ENCODE results near the gene SYT17. TPM values are rescaled to one million over a fixed set of nuclear protein-coding genes. Genes with fewer than 3 reads are reported as not detected.

The SYT17 gene
- total RNA-seq, 2 donors from 2014 or later, result 0.22 to 1.8 TPM

GRCh38 chr16:19305443-19305842 is 137.4 kb downstream of the SYT17 start:
- DNase-seq (ENCODE audit: low spot score), result no peak
- Histone ChIP-seq H3K36me3 (no peaks in the 10 kb centered on the region), H3K9me3 (no peaks in the 10 kb centered on the region), H3K27me3 (no peaks in the 10 kb centered on the region), H3K27ac (no peak overlapping the region), H3K4me3 (no peak overlapping the region), H3K4me1 (no peaks in the 10 kb centered on the region)
- TF ChIP-seq, protein P1, sequence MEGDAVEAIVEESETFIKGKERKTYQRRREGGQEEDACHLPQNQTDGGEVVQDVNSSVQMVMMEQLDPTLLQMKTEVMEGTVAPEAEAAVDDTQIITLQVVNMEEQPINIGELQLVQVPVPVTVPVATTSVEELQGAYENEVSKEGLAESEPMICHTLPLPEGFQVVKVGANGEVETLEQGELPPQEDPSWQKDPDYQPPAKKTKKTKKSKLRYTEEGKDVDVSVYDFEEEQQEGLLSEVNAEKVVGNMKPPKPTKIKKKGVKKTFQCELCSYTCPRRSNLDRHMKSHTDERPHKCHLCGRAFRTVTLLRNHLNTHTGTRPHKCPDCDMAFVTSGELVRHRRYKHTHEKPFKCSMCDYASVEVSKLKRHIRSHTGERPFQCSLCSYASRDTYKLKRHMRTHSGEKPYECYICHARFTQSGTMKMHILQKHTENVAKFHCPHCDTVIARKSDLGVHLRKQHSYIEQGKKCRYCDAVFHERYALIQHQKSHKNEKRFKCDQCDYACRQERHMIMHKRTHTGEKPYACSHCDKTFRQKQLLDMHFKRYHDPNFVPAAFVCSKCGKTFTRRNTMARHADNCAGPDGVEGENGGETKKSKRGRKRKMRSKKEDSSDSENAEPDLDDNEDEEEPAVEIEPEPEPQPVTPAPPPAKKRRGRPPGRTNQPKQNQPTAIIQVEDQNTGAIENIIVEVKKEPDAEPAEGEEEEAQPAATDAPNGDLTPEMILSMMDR (IDR thresholded peaks at IDR 0.05), result no peak

DNA sequence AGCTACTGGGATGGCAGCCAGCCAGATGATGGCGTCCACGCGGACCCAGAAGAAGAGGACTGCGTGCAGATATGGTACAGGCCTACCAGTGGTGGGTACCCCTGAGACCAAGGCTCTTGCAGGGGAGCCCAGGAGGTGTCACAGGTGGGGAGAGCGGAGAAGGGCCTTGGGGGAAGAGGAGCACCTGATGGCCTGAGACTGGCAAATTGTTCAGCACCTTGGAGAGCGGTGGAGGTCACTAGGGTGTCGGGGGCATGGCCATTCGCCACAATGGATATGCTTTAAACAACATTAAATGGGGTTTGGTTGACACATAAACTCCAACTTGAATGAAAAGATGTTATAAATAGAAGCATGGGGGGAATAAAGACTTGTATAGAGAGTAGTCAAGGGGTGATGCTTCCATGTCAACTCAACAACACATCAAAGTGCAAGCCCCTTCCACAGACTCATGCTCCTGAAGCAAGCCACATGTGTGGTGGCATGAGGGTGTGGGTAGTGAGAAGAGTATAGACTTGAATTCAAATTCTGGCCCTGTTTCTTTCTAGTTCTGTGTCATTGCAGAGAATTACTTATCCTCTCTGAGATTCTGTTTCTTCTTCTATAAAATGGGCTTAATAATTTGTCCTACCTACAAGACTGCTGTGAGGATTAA is 139.7 kb downstream of the SYT17 start:
- Histone ChIP-seq H3K27ac (no peak overlapping the region), H3K4me3 (no peak overlapping the region), H3K27me3 (no peaks in the 10 kb centered on the region), H3K4me1 (no peaks in the 10 kb centered on the region), H3K36me3 (no peaks in the 10 kb centered on the region), H3K9me3 (no peaks in the 10 kb centered on the region)
- TF ChIP-seq, protein P1 (IDR thresholded peaks at IDR 0.05), result no peak
- no peak for DNase-seq (ENCODE audit: low spot score)

GRCh38 chr16:19308392-19308791 is 140.4 kb downstream of the SYT17 start:
- no peaks in the 10 kb centered on the region for H3K27me3 ChIP-seq
- no peaks in the 10 kb centered on the region for H3K36me3 ChIP-seq
- no peak for DNase-seq (ENCODE audit: low spot score)
- TF ChIP-seq, protein P1 (IDR thresholded peaks at IDR 0.05), result no peak
- H3K4me1 ChIP-seq, result no peaks in the 10 kb centered on the region
- H3K4me3 ChIP-seq, result no peak overlapping the region
- H3K27ac ChIP-seq, result no peak overlapping the region
- no peaks in the 10 kb centered on the region for H3K9me3 ChIP-seq

- TF ChIP-seq, protein P1 (IDR thresholded peaks at IDR 0.05), result no peak
- Histone ChIP-seq H3K9me3 (no peaks in the 10 kb centered on the region), H3K27me3 (no peaks in the 10 kb centered on the region), H3K4me3 (no peak overlapping the region), H3K36me3 (no peaks in the 10 kb centered on the region), H3K27ac (no peak overlapping the region), H3K4me1 (no peaks in the 10 kb centered on the region)
- no peak for DNase-seq (ENCODE audit: low spot score)
Observed at GRCh38 chr16:19309178-19309577, 141.1 kb downstream of the SYT17 start.

GRCh38 chr16:19314718-19315425 is 146.8 kb downstream of the SYT17 start:
- no peak overlapping the region for H3K4me3 ChIP-seq
- no peaks in the 10 kb centered on the region for H3K4me1 ChIP-seq
- TF ChIP-seq, protein P1 (IDR thresholded peaks at IDR 0.05), result no peak
- no peaks in the 10 kb centered on the region for H3K36me3 ChIP-seq
- H3K27me3 ChIP-seq, result no peaks in the 10 kb centered on the region
- DNase-seq (ENCODE audit: low spot score), result no peak
- no peak overlapping the region for H3K27ac ChIP-seq
- no peaks in the 10 kb centered on the region for H3K9me3 ChIP-seq

Data from right atrium auricular region (tissue), 2 donors.